Glomerular visceral epithelial cell (primary cell): Measurements from ENCODE around the gene TRPT1.

Experiments used
- DNase-seq: peaks from one replicate; pipeline ENCODE4 v3.0.0-alpha.2; 2016; ENCODE audit errors: extremely low spot score

TRPT1 gene

GRCh38 chr11:64208086-64208795 is 17.7 kb downstream of the TRPT1 start:
- DNase-seq = no peak

- peak; percentile 35 for DNase-seq
These were observed 18.5 kb downstream of the TRPT1 start for GRCh38 chr11:64207256-64208085.

- DNase-seq = no peak
These were observed 19.3 kb downstream of the TRPT1 start, which contains the start of gene FERMT3 for GRCh38 chr11:64206457-64207255. TSS of gene FERMT3 (plus strand) at chr11:64206721. CDS start at chr11:64207365, 644 bp downstream.

GRCh38 chr11:64204464-64204989 is 21.5 kb downstream of the TRPT1 start:
- peak; percentile 92 for DNase-seq

GRCh38 chr11:64204080-64204440 is 21.9 kb downstream of the TRPT1 start:
- DNase-seq = no peak

GRCh38 chr11:64203421-64204079 is 22.4 kb downstream of the TRPT1 start:
- DNase-seq = no peak

GRCh38 chr11:64202992-64203391 is 23.0 kb downstream of the TRPT1 start:
- no peak for DNase-seq

- DNase-seq = no peak
These were observed 24.4 kb downstream of the TRPT1 start for GRCh38 chr11:64201543-64201942.

GRCh38 chr11:64198511-64198910 is 27.5 kb downstream of the TRPT1 start:
- DNase-seq = no peak

GRCh38 chr11:64196626-64197025 is 29.4 kb downstream of the TRPT1 start:
- DNase-seq = no peak

GRCh38 chr11:64192434-64192833 is 33.6 kb downstream of the TRPT1 start:
- DNase-seq = no peak

GRCh38 chr11:64186492-64187165 is 39.4 kb downstream of the TRPT1 start:
- DNase-seq = no peak

GRCh38 chr11:64185693-64186491 is 40.1 kb downstream of the TRPT1 start, which contains the start of gene STIP1:
TSS of gene STIP1 (plus strand) at chr11:64186171. CDS start at chr11:64186262, 91 bp downstream.
- peak; percentile 100 for DNase-seq

GRCh38 chr11:64185175-64185692 is 40.8 kb downstream of the TRPT1 start:
- no peak for DNase-seq

GRCh38 chr11:64183890-64184289 is 42.1 kb downstream of the TRPT1 start:
- DNase-seq = no peak

GRCh38 chr11:64181506-64182411 is 44.2 kb downstream of the TRPT1 start:
- DNase-seq = peak; percentile 88

- DNase-seq = no peak
These were observed 45.1 kb downstream of the TRPT1 start for GRCh38 chr11:64180891-64181290.

- no peak for DNase-seq
These were observed 46.9 kb downstream of the TRPT1 start for GRCh38 chr11:64178951-64179639.
